Stimulated activated CD8-positive, alpha-beta memory T cell treated with anti-CD3 and anti-CD28 coated beads, Interleukin-12 subunit alpha, Interleukin-12 subunit beta, amount 100 ng/mL, for 1 hour (primary cell): ENCODE results near the gene ST6GALNAC1.
"Not testable (repeated sequence)": the region's sequence is repeated elsewhere in the genome, so short reads cannot be mapped to it uniquely, and the experiment has no call there.

Experiments
- DNase-seq: peaks from one replicate; pipeline ENCODE4 v3.0.0-alpha.2; 2020; ENCODE audit warnings: low read depth

Gene ST6GALNAC1

GRCh38 chr17:76642032-76642561 is 1.5 kb downstream of the ST6GALNAC1 start:
- no peak for DNase-seq

DNA sequence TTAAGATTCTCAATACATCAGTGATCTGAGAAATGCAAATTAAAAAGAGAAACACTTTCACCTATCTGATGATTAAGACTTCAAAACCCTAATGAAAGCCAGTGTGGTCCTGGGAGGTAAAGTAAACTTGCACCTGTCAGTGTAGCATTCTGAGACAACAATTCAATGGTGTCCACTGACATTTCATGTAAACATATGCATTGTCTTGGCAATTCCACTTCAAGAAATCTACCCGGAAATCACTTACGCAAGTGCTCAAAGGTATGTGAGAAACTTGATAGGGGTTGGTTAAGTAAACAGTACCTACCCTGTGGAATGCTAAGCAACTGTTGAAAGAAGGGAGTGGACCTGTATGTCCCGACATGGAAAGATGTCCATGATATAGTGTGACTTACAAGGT is 2.1 kb downstream of the ST6GALNAC1 start:
- no peak for DNase-seq

DNA sequence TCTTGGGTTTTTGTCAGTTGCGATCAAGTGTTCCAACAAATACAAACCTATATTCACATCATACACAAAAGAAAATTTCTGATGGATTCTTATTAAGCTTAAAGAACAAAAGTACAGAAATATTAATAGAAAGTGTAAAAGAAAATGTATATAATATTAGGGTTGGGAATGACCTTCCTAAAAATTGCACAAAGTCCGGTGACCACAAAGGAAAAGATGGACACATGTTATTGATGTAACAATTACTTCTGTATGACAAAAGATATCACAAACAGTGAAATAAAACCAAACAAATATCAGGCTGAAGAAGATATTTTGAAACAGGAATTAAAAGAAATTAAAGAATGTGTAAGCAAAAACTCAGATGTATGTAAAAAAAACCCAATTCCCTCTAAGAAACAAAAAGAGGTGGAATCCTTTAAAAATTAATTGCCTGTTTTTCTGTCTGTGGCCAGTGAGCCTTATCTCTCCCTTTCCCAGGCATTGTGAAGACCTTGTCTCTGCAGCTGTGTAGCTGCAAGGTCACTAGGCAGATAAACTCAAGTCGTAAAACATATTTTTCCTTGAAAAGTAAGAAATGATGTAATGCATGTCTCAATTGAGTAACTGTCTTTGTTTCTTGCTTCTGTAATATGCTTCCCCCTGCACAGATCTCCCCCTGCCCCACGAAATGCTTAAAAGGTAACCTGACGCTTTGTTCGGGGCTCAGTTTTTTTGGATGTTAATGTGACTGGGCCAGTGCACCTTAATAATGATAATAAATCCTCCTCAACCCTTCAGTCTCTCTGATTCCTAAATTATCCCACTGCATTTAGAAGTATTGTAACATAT is 2.8 kb downstream of the ST6GALNAC1 start:
- no peak for DNase-seq

GRCh38 chr17:76638263-76638662 is 5.3 kb downstream of the ST6GALNAC1 start:
- no peak for DNase-seq

- DNase-seq, result not testable (repeated sequence)
Observed at GRCh38 chr17:76636486-76637206, 6.9 kb downstream of the ST6GALNAC1 start.

DNA sequence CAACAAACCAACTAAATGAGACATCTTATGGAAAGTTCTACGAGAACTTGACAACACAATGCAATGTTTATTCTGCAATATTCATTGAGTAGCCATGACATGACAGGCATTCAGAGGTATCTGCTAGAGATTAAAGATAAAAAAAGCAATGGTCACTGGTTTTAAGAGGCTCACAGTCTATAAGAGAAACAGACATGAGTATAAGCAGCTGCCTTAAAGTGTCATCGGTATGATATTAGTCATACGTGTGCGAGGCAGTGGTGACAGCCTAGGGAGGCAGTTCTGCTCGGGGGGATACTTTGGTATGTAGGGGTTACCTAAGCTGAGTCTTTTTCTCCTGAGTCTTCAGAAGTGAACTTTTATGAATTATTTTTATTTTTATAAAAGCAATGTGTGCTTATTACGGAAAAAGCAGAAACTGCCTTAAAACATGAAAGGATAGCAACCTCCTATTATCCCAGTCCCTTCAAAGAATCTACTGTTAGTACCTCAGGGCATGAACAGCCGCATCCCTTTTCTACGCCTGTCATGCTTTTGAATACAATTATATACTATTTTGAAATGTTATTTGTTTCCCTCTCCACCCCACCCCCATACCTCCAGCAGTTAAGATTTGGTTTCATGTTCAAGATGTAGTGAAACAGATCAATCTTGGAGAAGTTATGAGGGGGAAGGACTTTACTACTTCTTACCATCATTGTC is 7.7 kb downstream of the ST6GALNAC1 start:
- no peak for DNase-seq

GRCh38 chr17:76635039-76635438 is 8.5 kb downstream of the ST6GALNAC1 start:
- no peak for DNase-seq

- DNase-seq, result no peak
Observed at GRCh38 chr17:76633628-76634328, 9.8 kb downstream of the ST6GALNAC1 start.

- no peak for DNase-seq
Observed at GRCh38 chr17:76631821-76632565, 11.6 kb downstream of the ST6GALNAC1 start.

- DNase-seq, result no peak
Observed at GRCh38 chr17:76630151-76630550, 13.4 kb downstream of the ST6GALNAC1 start.

GRCh38 chr17:76627510-76627909 is 16.0 kb downstream of the ST6GALNAC1 start:
- no peak for DNase-seq

GRCh38 chr17:76626442-76626841 is 17.1 kb downstream of the ST6GALNAC1 start:
- DNase-seq, result no peak

- DNase-seq, result no peak
Observed at GRCh38 chr17:76625496-76625895, 18.1 kb downstream of the ST6GALNAC1 start.

- peak; percentile 57 for DNase-seq
Observed at GRCh38 chr17:76623271-76624146, 20.0 kb downstream of the ST6GALNAC1 start.

DNA sequence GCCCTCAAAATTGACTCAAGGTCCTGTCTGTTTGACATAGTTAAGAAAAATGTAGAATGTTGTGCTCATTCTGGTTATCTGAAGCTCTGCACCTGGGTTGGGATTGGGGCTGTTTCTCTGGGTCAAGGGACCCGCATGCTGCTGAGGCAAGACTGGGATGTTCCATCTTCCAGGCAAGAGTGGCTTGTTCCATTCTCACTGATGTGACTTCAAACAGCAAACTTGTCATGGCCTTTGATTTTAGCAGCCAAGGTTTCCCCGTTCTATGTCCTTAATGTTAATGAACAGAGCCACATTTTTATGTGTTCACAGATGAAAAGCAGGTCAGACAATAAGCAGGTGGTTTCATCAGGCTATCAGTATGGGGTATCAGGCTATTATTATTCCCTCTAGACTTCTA is 25.7 kb downstream of the ST6GALNAC1 start:
- DNase-seq, result no peak

- DNase-seq, result no peak
Observed at GRCh38 chr17:76614912-76615617, 28.5 kb downstream of the ST6GALNAC1 start.

DNA sequence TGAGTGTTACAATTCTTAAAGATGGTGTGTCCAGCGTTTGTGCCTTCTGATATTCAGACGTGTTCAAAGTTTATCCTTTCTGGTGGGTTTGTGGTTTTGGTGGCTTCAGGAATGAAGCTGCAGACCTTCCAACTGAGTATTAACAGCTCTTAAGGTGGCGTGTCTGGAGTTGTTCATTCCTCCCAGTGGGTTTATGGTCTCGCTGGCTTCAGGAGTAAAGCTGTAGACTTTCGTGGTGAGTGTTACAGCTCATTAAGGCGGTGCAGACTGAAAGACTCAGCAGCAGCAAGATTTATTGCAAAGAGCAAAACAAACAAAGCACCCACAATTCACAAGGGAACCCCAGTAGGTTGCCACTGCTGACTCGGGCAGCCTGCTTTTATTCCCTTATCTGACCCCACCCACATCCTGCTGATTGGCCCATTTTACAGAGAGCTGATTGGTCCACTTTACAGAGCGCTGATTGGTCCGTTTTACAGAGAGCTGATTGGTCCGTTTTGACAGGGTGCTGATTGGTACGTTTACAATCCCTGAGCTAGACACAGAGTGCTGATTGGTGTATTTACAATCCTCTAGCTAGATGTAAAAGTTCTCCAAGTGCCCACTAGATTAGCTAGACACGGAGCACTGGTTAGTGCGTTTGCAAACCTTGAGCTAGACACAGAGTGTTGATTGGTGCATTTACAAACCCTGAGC is 29.3 kb downstream of the ST6GALNAC1 start:
- not testable (repeated sequence) for DNase-seq

- no peak for DNase-seq
Observed at GRCh38 chr17:76612977-76613851, 30.3 kb downstream of the ST6GALNAC1 start.
